Measurements from ENCODE around the gene SHC3. TPM values are rescaled to one million over a fixed set of nuclear protein-coding genes. Genes with fewer than 3 reads are reported as not detected.

Gene SHC3
- total and polyA plus RNA-seq, 2 experiments from 2014 or later, result 0.30 to 0.54 TPM

- Histone ChIP-seq H3K79me2 (ENCODE audit: insufficient read depth) (peaks cover 56% of the 10 kb centered on the region), H4K20me1 (ENCODE audit: insufficient read depth) (no peaks in the 10 kb centered on the region), H3K4me2 (ENCODE audit: unreplicated experiment) (peak overlapping the region; percentile 89), H3K27ac (no peak overlapping the region), H3K36me3 (ENCODE audit: low read depth) (no peaks in the 10 kb centered on the region), H3K9ac (peak overlapping the region; percentile 83), H3K9me3 (ENCODE audit: low read depth) (no peaks in the 10 kb centered on the region), H3K27me3 (replicated peaks; ENCODE audit: insufficient read depth) (no peaks in the 10 kb centered on the region), H3K9me2 (ENCODE audit: insufficient read depth) (no peaks in the 10 kb centered on the region), H2AFZ (no peak overlapping the region), H3F3A (ENCODE audit: insufficient read depth) (peaks cover 20% of the 10 kb centered on the region), H3K4me1 (ENCODE audit: insufficient read depth) (peaks cover 33% of the 10 kb centered on the region), H3K4me3 (peak overlapping the region; percentile 84)
- in situ Hi-C loops (cut with MboI), result loop anchor here (10.0 kb wide), 2 partner anchors 248 to 328 kb away; no protein-coding TSS in a partner anchor
- TF ChIP-seq EZH2phosphoT487 (IDR thresholded peaks at IDR 0.05; ENCODE audit: insufficient read depth, low read depth) (no peak), EZH2 (IDR thresholded peaks at IDR 0.05; ENCODE audit: insufficient read depth, poor library complexity, severe bottlenecking) (no peak)
- peak; percentile 49 for DNase-seq
- WGBS, 2 experiments (ENCODE audit: low coverage in 1 of 2, low lambda C conversion rate in 2 of 2, missing lambda C conversion rate in 2 of 2), result 80% methylated on average over 4 of the region's 4 CpGs
These were observed 186.1 kb downstream of the SHC3 start for GRCh38 chr9:88992556-88992955.

GRCh38 chr9:88991066-88992034 lies 187.3 kb downstream of the SHC3 start, which contains the start of gene S1PR3:
Gene S1PR3, plus strand, starts transcription at chr9:88991468. Its CDS starts 9,733 bp downstream, at chr9:89001201.
- Histone ChIP-seq H3K9me2 (ENCODE audit: insufficient read depth) (no peaks in the 10 kb centered on the region), H3K4me3 (peak within 1 kb of the TSS; percentile 84), H3K4me2 (ENCODE audit: unreplicated experiment) (peak within 1 kb of the TSS; percentile 89), H3K27me3 (replicated peaks; ENCODE audit: insufficient read depth) (no peaks in the 10 kb centered on the region), H3K4me1 (ENCODE audit: insufficient read depth) (peaks cover 33% of the 10 kb centered on the region), H2AFZ (peak within 1 kb of the TSS; percentile 72), H3K27ac (no peak within 1 kb of the TSS), H3K79me2 (ENCODE audit: insufficient read depth) (peaks cover 46% of the 10 kb centered on the region), H3K36me3 (ENCODE audit: low read depth) (no peaks in the 10 kb centered on the region), H4K20me1 (ENCODE audit: insufficient read depth) (no peaks in the 10 kb centered on the region), H3K9me3 (ENCODE audit: low read depth) (no peaks in the 10 kb centered on the region), H3K9ac (peak within 1 kb of the TSS; percentile 83), H3F3A (ENCODE audit: insufficient read depth) (peaks cover 20% of the 10 kb centered on the region)
- WGBS, 2 experiments (ENCODE audit: low coverage in 1 of 2, low lambda C conversion rate in 2 of 2, missing lambda C conversion rate in 2 of 2), result 10 to 14% methylated on average over 38 to 90 of the region's 94 CpGs
- in situ Hi-C loops (cut with MboI), result loop anchor here (10.0 kb wide), 2 partner anchors 247 to 327 kb away; no protein-coding TSS in a partner anchor
- no peak for TF ChIP-seq EZH2 (IDR thresholded peaks at IDR 0.05; ENCODE audit: insufficient read depth, poor library complexity, severe bottlenecking)
- TF ChIP-seq EZH2phosphoT487 (IDR thresholded peaks at IDR 0.05; ENCODE audit: insufficient read depth, low read depth), result no peak
- DNase-seq, result peak; percentile 71

- Histone ChIP-seq H3K27me3 (replicated peaks; ENCODE audit: insufficient read depth) (no peaks in the 10 kb centered on the region), H3K9me3 (ENCODE audit: low read depth) (no peaks in the 10 kb centered on the region), H3K36me3 (ENCODE audit: low read depth) (no peaks in the 10 kb centered on the region), H3K27ac (no peak overlapping the region), H4K20me1 (ENCODE audit: insufficient read depth) (no peaks in the 10 kb centered on the region), H3K9me2 (ENCODE audit: insufficient read depth) (no peaks in the 10 kb centered on the region), H3K79me2 (ENCODE audit: insufficient read depth) (peaks cover 39% of the 10 kb centered on the region), H3K4me2 (ENCODE audit: unreplicated experiment) (no peak overlapping the region), H3F3A (ENCODE audit: insufficient read depth) (peaks cover 20% of the 10 kb centered on the region), H2AFZ (no peak overlapping the region), H3K4me1 (ENCODE audit: insufficient read depth) (peaks cover 33% of the 10 kb centered on the region), H3K4me3 (peak overlapping the region; percentile 84), H3K9ac (no peak overlapping the region)
- no peak for TF ChIP-seq EZH2phosphoT487 (IDR thresholded peaks at IDR 0.05; ENCODE audit: insufficient read depth, low read depth)
- TF ChIP-seq EZH2 (IDR thresholded peaks at IDR 0.05; ENCODE audit: insufficient read depth, poor library complexity, severe bottlenecking), result no peak
- in situ Hi-C loops (cut with MboI), result loop anchor here (10.0 kb wide), 2 partner anchors 246 to 326 kb away; no protein-coding TSS in a partner anchor
- WGBS, 2 experiments (ENCODE audit: low coverage in 1 of 2, low lambda C conversion rate in 2 of 2, missing lambda C conversion rate in 2 of 2), result 85 to 90% methylated on average over 17 to 21 of the region's 21 CpGs
- no peak for DNase-seq
These were observed 187.9 kb downstream of the SHC3 start for GRCh38 chr9:88990729-88991065.

GRCh38 chr9:88990041-88990728 lies 188.4 kb downstream of the SHC3 start:
- Histone ChIP-seq H3F3A (ENCODE audit: insufficient read depth) (peaks cover 20% of the 10 kb centered on the region), H3K27ac (no peak overlapping the region), H3K4me2 (ENCODE audit: unreplicated experiment) (no peak overlapping the region), H3K36me3 (ENCODE audit: low read depth) (no peaks in the 10 kb centered on the region), H3K4me3 (no peak overlapping the region), H4K20me1 (ENCODE audit: insufficient read depth) (no peaks in the 10 kb centered on the region), H3K4me1 (ENCODE audit: insufficient read depth) (peaks cover 28% of the 10 kb centered on the region), H2AFZ (no peak overlapping the region), H3K79me2 (ENCODE audit: insufficient read depth) (peaks cover 34% of the 10 kb centered on the region), H3K9me2 (ENCODE audit: insufficient read depth) (no peaks in the 10 kb centered on the region), H3K9me3 (ENCODE audit: low read depth) (no peaks in the 10 kb centered on the region), H3K27me3 (replicated peaks; ENCODE audit: insufficient read depth) (no peaks in the 10 kb centered on the region), H3K9ac (no peak overlapping the region)
- TF ChIP-seq EZH2 (IDR thresholded peaks at IDR 0.05; ENCODE audit: insufficient read depth, poor library complexity, severe bottlenecking), result no peak
- TF ChIP-seq EZH2phosphoT487 (IDR thresholded peaks at IDR 0.05; ENCODE audit: insufficient read depth, low read depth), result no peak
- WGBS, 2 experiments (ENCODE audit: low coverage in 1 of 2, low lambda C conversion rate in 2 of 2, missing lambda C conversion rate in 2 of 2), result 96 to 98% methylated on average over 25 of the region's 25 CpGs
- DNase-seq, result no peak
- in situ Hi-C loops (cut with MboI), result loop anchor here (10.0 kb wide), 2 partner anchors 245 to 325 kb away; no protein-coding TSS in a partner anchor
